Effector CD8-positive, alpha-beta T cell (primary cell): ENCODE data around the gene TRA2A.
"Not testable (repeated sequence)": the region's sequence is repeated elsewhere in the genome, so short reads cannot be mapped to it uniquely, and the experiment has no call there.

Source experiments
- DNase-seq: peaks from one replicate; lab custom pipeline; 2025; lab: John Stamatoyannopoulos, UW
- total RNA-seq, 4 experiments: gene quantifications; one replicate each; lab custom pipeline; 2026; lab: John Stamatoyannopoulos, UW

Gene TRA2A
- total RNA-seq = 68.7 to 107 (median 89.3) reads per million in 4 experiments

GRCh38 chr7:23531794-23532489 is at the start of gene TRA2A:
TSS of gene TRA2A (minus strand) at chr7:23531981. CDS start at chr7:23531824, 157 bp downstream.
- DNase-seq = peak; percentile 95

GRCh38 chr7:23570592-23571200 is 38.9 kb upstream of the TRA2A start:
- DNase-seq = peak; percentile 45

GRCh38 chr7:23558303-23558702 is 26.5 kb upstream of the TRA2A start:
- DNase-seq = no peak

GRCh38 chr7:23547662-23548061 is 15.9 kb upstream of the TRA2A start:
- no peak for DNase-seq

- peak; percentile 64 for DNase-seq
Observed at GRCh38 chr7:23546897-23547572, 15.3 kb upstream of the TRA2A start.

GRCh38 chr7:23545493-23545892 is 13.7 kb upstream of the TRA2A start:
- DNase-seq = no peak

GRCh38 chr7:23544913-23545354 is 13.2 kb upstream of the TRA2A start:
- DNase-seq = no peak

GRCh38 chr7:23542752-23543151 is 11.0 kb upstream of the TRA2A start:
- DNase-seq = no peak

GRCh38 chr7:23539494-23539907 is 7.7 kb upstream of the TRA2A start:
- DNase-seq = no peak

- DNase-seq = no peak
Observed at GRCh38 chr7:23538301-23538700, 6.5 kb upstream of the TRA2A start.

- DNase-seq = no peak
Observed at GRCh38 chr7:23533238-23533604, 1.4 kb upstream of the TRA2A start.

GRCh38 chr7:23532490-23533237 is 883 bp upstream of the TRA2A start:
- no peak for DNase-seq

- peak; percentile 39 for DNase-seq
Observed at GRCh38 chr7:23531050-23531793, 559 bp downstream of the TRA2A start.

GRCh38 chr7:23530405-23530804 is 1.4 kb downstream of the TRA2A start:
- peak; percentile 13 for DNase-seq

GRCh38 chr7:23529262-23529859 is 2.4 kb downstream of the TRA2A start:
- DNase-seq = no peak

GRCh38 chr7:23525611-23526010 is 6.2 kb downstream of the TRA2A start:
- DNase-seq = not testable (repeated sequence)

- no peak for DNase-seq
Observed at GRCh38 chr7:23524473-23524872, 7.3 kb downstream of the TRA2A start.

GRCh38 chr7:23523486-23524075 is 8.2 kb downstream of the TRA2A start:
- no peak for DNase-seq

GRCh38 chr7:23520582-23520981 is 11.2 kb downstream of the TRA2A start:
- no peak for DNase-seq

- no peak for DNase-seq
Observed at GRCh38 chr7:23514755-23515154, 17.0 kb downstream of the TRA2A start.

GRCh38 chr7:23513746-23514145 is 18.0 kb downstream of the TRA2A start:
- DNase-seq = not testable (repeated sequence)
